GM23248 (cell line): ENCODE results near the gene KLF6.

Experiments
- EZH2 ChIP-seq: fragments of 200-600 bp; sonication (generic); IDR thresholded peaks from 2 replicates; pipeline ENCODE4 v1.6.1; 2018; ENCODE audit warnings: antibody characterized with exemption, mild to moderate bottlenecking; ENCODE audit not compliant: insufficient read depth, poor library complexity, severe bottlenecking
- EZH2phosphoT487 ChIP-seq: fragments of 200-600 bp; sonication (generic); IDR thresholded peaks from 2 replicates; pipeline ENCODE4 v1.6.1; 2018; ENCODE audit warnings: antibody characterized with exemption, moderate library complexity, mild to moderate bottlenecking, low read depth; ENCODE audit not compliant: insufficient read depth

DNA sequence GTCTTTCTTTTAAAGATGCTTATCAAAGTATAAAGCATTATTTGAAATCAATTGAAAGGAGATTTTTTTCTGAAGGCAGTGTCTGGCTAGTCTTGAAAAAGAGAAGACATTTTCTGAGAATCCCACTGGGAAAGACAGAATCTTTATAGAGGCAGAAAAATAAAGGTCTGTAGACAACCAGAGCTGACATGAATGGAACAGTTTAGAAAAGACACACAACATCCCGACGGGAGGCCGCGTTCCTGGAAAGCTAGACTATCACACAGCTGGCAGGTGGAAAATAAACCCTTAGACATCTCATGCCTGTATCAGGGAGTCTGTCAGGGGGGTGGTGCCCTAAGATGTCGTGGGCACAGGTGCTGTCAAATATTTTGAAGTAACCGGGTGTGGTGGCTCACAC, 48.0 kb upstream of the KLF6 start:
- TF ChIP-seq EZH2 (no peak), EZH2phosphoT487 (no peak)
